Thyroid gland (tissue), 4 donors: Measurements from ENCODE around the gene P2RY12. TPM values are rescaled to one million over a fixed set of nuclear protein-coding genes. Genes with fewer than 3 reads are reported as not detected.

ENCODE experiments used
- DNase-seq, 2 donors: peaks; one replicate each; pipeline ENCODE4 v3.0.0-alpha.2; 2019
- H3K27ac ChIP-seq, 3 donors: fragments of 200-600 bp; sonication (generic); 1 replicate in 2 of 3; 2 replicates in 1 of 3; pipeline ENCODE4 v1.5.1; 2016 to 2019; ENCODE audit warnings: mild to moderate bottlenecking in 1 of 3, moderate library complexity in 1 of 3
- H3K27me3 ChIP-seq: fragments of 200-600 bp; sonication (generic); one replicate; pipeline ENCODE4 v1.5.1; 2019
- H3K36me3 ChIP-seq, 2 donors: fragments of 200-600 bp; sonication (generic); one replicate each; pipeline ENCODE4 v1.5.1; 2016 to 2019
- H3K4me1 ChIP-seq, 2 donors: fragments of 200-600 bp; sonication (generic); one replicate each; pipeline ENCODE4 v1.5.1; 2017 to 2019
- H3K4me3 ChIP-seq, 3 donors: fragments of 200-600 bp; sonication (generic); replicated peaks in 1 of 3; 1 replicate in 2 of 3; 2 replicates in 1 of 3; pipeline ENCODE4 v1.5.1; 2016; ENCODE audit warnings: mild to moderate bottlenecking in 1 of 3
- H3K9me3 ChIP-seq: fragments of 200-600 bp; sonication (generic); one replicate; pipeline ENCODE4 v1.5.1; 2017
- CTCF ChIP-seq, 6 experiments: fragments of 200-600 bp in 3 of 6; fragments of 450-650 bp in 3 of 6; sonication (generic) in 3 of 6; IDR thresholded peaks; one replicate each; pipeline ENCODE4 v1.5.1; 2016 to 2019; ENCODE audit warnings: antibody characterized with exemption in 6 of 6, mild to moderate bottlenecking in 2 of 6, inconsistent platforms in 1 of 6, moderate library complexity in 1 of 6
- POLR2A ChIP-seq, 2 donors: fragments of 450-650 bp; IDR thresholded peaks; one replicate each; pipeline ENCODE4 v1.6.1; 2017; ENCODE audit warnings: antibody characterized with exemption in 2 of 2, mild to moderate bottlenecking in 2 of 2, moderate library complexity in 1 of 2
- WGBS, 2 donors: methylation state at CpG; one replicate each; pipeline ENCODE4 v1.1.5; 2017; 5-methylcytosine and 5-hydroxymethylcytosine counted together
- intact Hi-C: fragments of 100-400 bp; cut with DNase I; formaldehyde crosslinking; loops from one replicate; pipeline ENCODE4 v1.15.1; 2023
- total RNA-seq, 4 donors: library from RNA; depleted of rRNA; stranded (reverse); fragments of >200 nt; gene quantifications; one replicate each; pipeline ENCODE4 v1.2.3, GENCODE V29; 2016

Gene P2RY12
- total RNA-seq, 4 donors from 2014 or later: 0.49 to 1.8 (median 1.1) TPM

GRCh38 chr3:151293127-151293526 is 91.4 kb downstream of the P2RY12 start:
- no peak for DNase-seq
- intact Hi-C loops: no loop called here
- Histone ChIP-seq H3K36me3 (no peaks in the 10 kb centered on the region), H3K4me1 (no peaks in the 10 kb centered on the region), H3K27ac (no peak overlapping the region), H3K27me3 (no peaks in the 10 kb centered on the region), H3K4me3 (no peak overlapping the region), H3K9me3 (no peaks in the 10 kb centered on the region)
- 78% methylated on average over 6 of the region's 6 CpGs for WGBS, 2 donors
- no peak for TF ChIP-seq POLR2A (IDR thresholded peaks at IDR 0.05)
- no peak for TF ChIP-seq CTCF (IDR thresholded peaks at IDR 0.05)

GRCh38 chr3:151290673-151291072 is 93.9 kb downstream of the P2RY12 start:
- H3K27me3 ChIP-seq: no peaks in the 10 kb centered on the region
- TF ChIP-seq CTCF (IDR thresholded peaks at IDR 0.05) (peak in 1 of 6 experiments; percentile 30), POLR2A (IDR thresholded peaks at IDR 0.05) (no peak)
- H3K36me3 ChIP-seq: no peaks in the 10 kb centered on the region
- H3K4me1 ChIP-seq: no peaks in the 10 kb centered on the region
- no peak overlapping the region for H3K4me3 ChIP-seq
- intact Hi-C loops: no loop called here
- no peak overlapping the region for H3K27ac ChIP-seq
- WGBS, 2 donors: 69 to 77% methylated on average over 3 of the region's 3 CpGs
- DNase-seq: no peak
- H3K9me3 ChIP-seq: no peaks in the 10 kb centered on the region

- TF ChIP-seq CTCF (IDR thresholded peaks at IDR 0.05) (no peak), POLR2A (IDR thresholded peaks at IDR 0.05) (no peak)
- H3K4me1 ChIP-seq: no peaks in the 10 kb centered on the region
- intact Hi-C loops: loop anchor here (10.0 kb wide), 1 partner anchor 125 kb away; no protein-coding TSS in a partner anchor
- H3K9me3 ChIP-seq: no peaks in the 10 kb centered on the region
- no peaks in the 10 kb centered on the region for H3K27me3 ChIP-seq
- H3K27ac ChIP-seq: no peak overlapping the region
- H3K36me3 ChIP-seq: no peaks in the 10 kb centered on the region
- no peak overlapping the region for H3K4me3 ChIP-seq
- WGBS, 2 donors: 14 to 37% methylated on average over 3 of the region's 3 CpGs
- DNase-seq: no peak
Observed at GRCh38 chr3:151289445-151289844, 95.1 kb downstream of the P2RY12 start.

Other genes with a start within 250 kb of the P2RY12 start
- gene GPR171, start 181.5 kb downstream of the P2RY12 start, total RNA-seq: 1 to 10 TPM; 1.7 to 8.7 (median 2.3) TPM
- 1 to 10 TPM; 1.8 to 9.5 (median 2.5) TPM for gene P2RY14, start 106.2 kb downstream of the P2RY12 start, total RNA-seq
- gene GPR87, start 67.9 kb downstream of the P2RY12 start, total RNA-seq: not detected
- 1 to 10 TPM in 2 of 4 donors, under 1 TPM in 2; 0.63 to 1.8 (median 0.89) TPM for gene P2RY13, start 55.2 kb downstream of the P2RY12 start, total RNA-seq
- gene IGSF10, start 76.3 kb upstream of the P2RY12 start, total RNA-seq: 1 to 10 TPM; 2.4 to 6.8 (median 5.8) TPM